HG03097 (cell line): Measurements from ENCODE around the gene AQP11.

Experiments
- ATAC-seq: cut with Tn5 transposase; IDR thresholded peaks from one replicate; pipeline ENCODE4 v1.9.1; 2021; ENCODE audit not compliant: unreplicated experiment, low FRiP score

The AQP11 gene

DNA sequence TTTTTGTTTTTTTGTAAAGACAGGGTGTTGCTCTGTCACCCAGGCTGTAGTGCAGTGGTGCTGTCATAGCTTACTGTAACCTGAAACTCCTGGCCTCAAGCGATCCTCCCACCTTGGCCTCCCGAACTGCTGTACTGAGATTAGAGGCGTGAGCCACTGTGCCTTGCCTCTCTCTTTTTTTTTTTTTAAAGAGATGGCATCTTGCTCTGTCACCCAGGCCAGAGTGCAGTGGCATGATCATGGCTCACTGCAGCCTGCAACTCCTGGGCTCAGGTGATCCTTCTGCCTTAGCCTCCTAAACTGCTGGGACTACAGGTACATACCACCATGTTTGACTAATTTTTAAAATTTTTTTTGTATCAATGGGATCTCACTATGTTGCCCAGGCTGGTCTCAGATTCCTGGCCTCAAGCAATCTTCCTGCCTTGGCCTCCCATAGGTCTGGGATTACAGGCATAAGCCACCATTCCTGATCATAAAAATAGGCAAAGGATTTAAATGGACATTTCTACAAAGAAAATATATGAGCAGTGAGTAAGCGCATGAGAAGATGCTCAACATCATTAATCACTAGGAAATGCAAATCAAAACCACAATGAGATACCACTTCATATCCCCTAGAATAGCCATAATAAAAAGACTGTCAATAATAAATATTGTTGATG, 65.1 kb downstream of the AQP11 start:
- ATAC-seq: no peak

DNA sequence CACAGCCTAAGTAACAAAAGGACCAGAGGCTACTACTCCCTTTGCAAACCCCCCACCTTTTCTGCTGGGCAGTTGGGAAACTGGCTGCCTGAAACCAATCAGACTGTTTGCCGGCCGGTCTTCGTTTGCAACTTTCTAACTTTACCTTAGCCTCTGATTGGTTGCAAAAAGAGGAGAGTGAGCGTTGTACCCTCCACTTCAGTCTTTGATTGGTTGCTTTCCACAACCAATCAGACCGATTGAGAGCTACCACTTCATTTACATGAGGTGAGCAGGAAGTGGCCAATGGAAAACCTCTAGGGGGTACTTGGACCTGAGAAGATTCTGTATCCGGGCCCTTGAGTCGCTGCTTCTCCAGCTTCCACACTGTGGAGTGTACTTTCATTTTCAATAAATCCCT, 66.6 kb downstream of the AQP11 start:
- no peak for ATAC-seq

DNA sequence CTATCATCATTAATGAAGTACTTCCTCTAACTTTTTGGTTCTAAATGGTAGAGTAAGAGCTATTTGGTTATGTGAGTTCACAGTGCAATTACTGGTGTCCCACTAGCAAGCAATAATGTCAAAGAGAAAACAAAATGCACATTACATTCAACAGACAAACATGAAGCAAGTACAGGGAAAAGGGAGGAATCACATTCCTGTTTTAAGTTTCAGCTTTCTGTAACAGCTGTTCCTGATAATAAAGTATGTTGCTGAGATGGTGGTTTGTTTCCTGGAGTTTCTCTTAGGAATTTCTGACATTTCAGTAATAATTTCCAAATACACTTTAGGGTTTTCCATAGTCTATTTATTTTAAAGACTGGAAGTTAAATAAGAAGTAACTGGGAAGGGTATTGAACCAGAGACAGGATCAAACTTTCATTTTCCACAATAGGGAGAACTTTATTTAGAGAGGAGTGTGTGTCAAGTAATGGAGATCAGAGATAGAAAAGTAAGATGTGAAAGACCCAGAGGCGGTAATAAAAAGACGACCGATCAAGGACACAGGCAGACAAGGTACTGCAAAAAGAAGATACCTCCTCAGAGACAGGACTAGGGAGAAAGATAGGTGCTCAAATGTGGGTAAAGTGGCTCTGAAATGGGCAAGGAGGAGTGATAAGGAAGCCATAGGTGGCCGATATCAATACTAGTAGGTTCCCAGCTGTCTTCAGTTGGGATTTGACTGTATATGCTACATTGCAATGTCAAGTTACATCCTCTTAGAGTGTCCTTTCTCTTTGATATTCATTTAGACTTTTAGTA, 68.7 kb downstream of the AQP11 start:
- no peak for ATAC-seq
